DMS153 treated with DMSO at 0.1 percent for 48 hours (cell line): ENCODE results near the gene MIS18BP1.
"Not testable (repeated sequence)": the region's sequence is repeated elsewhere in the genome, so short reads cannot be mapped to it uniquely, and the experiment has no call there.

Experiments
- DNase-seq: peaks from one replicate; lab custom pipeline; 2025; ENCODE audit not compliant: unreplicated experiment; lab: John Stamatoyannopoulos, UW

MIS18BP1 gene

DNA sequence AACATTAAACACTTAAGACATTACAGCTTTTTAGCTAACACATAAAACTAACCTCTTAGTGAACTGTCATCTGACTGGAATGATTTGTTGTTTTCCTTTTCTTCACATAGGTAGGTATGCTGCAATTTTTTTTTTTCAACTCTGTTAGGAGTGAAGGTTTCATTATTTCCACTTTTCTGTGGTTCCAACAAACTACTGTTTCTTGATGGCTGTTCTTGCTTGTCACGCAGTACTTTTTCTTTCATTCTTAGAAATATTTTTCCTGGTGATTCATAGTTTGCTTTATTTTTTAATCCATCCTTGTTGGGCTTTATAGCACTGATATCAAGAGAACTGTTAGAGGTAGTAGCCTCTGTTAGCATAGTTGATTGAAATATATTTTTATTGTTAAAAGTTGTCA, 6.3 kb downstream of the MIS18BP1 start:
- DNase-seq = no peak

- no peak for DNase-seq
These were observed 6.9 kb downstream of the MIS18BP1 start for GRCh38 chr14:45246151-45246550.

DNA sequence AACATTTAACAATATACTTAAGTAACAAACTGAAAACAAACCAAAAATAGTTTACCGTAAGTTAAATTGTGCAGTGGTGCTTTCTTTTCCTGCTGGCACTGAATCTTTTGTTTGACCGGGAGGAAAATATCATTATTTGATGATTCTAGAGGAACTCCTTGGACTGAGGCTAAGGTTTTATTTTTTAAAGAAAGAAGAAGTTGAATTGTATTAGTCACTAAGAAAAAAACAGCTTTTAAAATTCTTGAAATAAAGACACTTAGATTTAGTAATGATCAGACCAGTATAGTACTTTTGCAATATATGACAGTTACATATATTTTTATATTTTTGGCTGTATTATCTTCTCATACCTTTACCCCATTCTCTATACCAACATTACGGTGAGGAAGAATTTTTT, 10.3 kb downstream of the MIS18BP1 start:
- no peak for DNase-seq

GRCh38 chr14:45238988-45239387, 14.0 kb downstream of the MIS18BP1 start:
- DNase-seq = no peak

- DNase-seq = no peak
These were observed 25.4 kb downstream of the MIS18BP1 start for GRCh38 chr14:45227566-45227965.

DNA sequence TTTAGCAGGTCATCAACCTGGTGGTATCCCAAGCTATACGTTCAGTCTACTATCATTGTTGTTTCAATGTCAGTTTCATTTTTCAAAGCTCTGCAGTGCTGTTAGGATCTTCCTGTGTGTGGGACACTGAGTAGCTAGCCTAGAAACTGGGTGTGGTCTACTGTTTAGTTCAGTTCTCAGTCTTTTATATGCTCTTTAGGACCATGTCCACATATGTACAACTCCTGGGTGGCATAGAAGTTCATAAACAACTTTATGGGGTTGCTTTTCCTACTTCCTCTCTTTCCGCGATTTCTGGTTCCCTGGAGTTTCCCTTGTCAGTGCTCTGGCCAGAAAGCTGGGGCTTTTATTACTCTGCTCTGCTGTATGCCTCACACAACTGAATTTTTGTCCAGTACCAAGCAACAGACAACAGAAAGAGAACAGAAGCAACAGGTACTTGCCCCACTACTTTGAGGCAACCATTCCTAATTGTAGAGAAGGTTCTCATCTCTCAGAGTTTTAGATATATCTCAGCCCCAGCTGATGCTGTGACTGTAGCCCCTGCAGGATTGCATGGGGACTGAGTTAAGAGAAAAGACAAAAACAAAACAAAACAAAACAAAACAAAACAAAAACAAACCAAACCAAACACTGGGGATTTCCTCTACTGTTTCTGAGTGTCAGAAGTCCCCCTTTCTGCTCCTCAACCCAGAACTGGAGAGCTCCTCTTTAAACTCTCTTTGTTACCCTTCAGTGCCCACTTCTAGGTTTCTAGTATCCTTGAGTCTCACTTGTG, 30.3 kb downstream of the MIS18BP1 start:
- no peak for DNase-seq

GRCh38 chr14:45214341-45214740, 38.7 kb downstream of the MIS18BP1 start:
- not testable (repeated sequence) for DNase-seq

DNA sequence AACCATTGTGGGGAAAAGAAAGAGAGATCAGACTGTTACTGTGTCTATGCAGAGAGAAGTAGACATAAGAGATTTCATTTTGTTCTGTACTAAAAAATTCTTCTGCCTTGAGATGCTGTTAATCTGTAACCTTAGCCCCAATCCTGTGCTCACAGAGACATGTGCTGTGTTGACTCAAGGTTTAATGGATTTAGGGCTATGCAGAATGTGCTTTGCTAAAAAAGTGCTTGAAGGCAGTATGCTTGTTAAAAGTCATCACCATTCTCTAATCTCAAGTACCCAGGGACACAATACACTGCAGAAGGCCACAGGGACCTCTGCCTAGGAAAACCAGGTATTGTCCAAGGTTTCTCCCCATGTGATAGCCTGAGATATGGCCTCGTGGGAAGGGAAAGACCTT, 39.3 kb downstream of the MIS18BP1 start:
- not testable (repeated sequence) for DNase-seq

DNA sequence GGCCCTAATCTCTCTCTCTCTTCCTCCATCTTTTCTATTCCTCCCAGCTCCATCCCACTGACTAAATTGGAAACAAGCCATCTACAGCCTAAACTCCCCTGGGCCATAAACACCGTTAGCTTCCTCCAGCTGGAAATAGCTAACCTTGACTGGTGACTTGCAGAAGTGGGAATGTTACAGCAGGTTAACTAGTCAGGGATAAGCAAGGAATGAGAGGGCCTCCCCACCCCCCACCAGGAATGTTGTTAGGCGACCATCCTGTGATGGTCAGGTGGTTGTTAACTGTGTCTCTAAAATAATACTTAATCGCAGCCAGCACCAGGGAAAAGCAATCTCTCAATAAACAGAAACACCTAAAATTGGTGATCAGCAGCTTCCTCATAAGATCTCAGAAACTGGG, 40.8 kb downstream of the MIS18BP1 start:
- no peak for DNase-seq

- no peak for DNase-seq
These were observed 41.7 kb downstream of the MIS18BP1 start for GRCh38 chr14:45211295-45211694.

DNA sequence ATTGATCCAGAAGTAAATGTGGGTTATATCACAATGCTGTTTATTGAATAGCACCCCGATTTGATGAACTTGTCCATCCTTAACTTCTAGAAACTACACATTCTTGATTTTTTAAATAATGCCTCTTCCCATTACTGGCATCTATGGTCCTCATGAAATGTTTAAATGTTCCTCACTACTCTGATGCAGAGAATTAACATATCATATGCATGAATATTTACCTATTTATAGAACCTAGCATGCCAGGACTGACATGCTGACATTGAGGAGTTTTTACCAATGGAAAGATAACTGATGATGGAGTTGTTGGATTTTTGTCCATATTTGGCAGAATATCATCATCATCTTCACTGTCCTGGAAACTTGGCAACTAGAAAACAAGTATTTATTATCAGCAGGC, 42.8 kb downstream of the MIS18BP1 start:
- no peak for DNase-seq

DNA sequence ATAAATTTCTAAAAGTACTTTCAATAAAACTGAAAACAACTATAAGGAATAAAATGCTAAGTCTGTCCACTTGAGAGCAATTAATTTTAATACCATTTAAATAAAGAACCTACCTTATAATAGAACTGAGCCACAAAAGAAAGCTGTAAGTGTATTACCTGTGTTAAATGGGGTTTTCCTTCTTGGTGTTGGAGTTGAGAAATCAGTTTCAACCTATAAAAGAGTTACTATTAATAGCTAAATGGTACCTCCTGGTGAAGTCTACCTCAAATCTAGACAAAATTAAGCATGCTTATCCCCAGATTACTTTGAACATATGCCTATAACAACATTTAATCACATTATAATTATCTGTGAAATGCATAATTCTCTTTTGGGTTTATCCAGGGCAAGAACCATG, 48.8 kb downstream of the MIS18BP1 start:
- DNase-seq = no peak

DNA sequence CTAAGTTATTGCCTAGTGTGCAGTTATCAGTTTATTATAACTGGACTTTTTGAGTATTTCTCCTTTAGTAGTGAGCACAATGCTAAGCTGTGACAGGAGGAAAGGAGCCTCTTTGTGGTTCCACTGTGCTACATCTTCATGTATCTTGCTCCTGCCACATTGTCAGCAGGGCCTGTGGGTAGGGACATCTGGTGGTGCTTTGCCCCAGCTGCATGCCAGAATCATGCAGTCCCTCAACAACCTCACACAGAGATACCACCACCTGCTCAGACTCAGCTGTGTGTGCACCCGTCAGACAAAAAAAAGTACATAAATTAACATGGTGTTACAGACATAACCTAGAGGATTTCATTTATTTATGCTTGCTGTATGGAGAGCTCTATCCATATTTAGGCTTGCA, 51.1 kb downstream of the MIS18BP1 start:
- DNase-seq = no peak

- no peak for DNase-seq
These were observed 53.8 kb downstream of the MIS18BP1 start for GRCh38 chr14:45199230-45199629.

- DNase-seq = no peak
These were observed 54.5 kb downstream of the MIS18BP1 start for GRCh38 chr14:45198551-45198950.

DNA sequence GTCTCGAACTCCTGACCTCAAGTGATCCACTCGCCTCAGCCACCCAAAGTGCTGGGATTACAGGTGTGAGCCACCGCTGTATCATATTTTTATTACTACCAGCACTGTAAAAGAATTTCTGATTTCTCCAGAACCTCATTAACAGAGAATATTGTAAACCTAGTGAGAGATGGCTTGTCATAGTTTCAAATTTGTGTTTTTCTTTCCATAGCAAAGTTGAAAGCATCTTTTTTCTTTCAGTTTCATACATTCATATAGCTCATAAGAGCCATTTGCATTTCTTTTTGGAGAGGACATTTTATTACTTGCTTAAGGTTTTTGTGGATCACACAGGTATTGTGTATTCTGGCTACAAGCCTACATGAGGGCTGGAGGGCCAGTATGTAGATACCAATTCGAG, 58.0 kb downstream of the MIS18BP1 start:
- no peak for DNase-seq

DNA sequence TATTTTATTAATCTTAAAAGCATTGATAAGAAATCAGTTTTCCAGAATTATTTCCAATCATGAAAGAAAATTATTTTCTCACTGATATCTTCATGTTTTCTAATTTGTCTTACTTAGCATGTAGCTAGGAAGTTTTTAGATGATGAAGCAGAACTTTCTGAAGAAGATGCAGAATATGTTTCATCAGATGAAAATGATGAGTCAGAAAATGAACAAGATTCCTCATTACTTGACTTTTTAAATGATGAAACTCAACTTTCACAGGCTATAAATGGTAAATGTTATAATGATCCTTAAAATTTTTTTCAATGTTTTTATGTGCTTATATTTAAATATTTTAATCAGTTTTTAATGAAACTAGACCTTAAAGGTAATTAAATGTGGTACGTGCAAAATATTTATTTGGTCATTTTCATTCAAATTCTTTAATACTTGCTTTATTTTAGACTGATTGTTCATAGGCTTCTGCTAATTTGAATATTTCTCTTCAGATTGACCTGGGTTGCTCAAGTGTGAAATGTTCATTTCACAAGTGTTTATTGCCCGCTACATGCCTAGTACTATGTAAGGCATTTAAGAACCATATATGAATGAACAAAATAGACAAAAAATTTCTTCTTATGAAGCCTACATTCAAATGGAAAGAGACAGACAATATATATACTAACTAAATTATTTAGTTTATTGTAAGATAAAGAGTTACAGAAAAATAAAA, 67.7 kb downstream of the MIS18BP1 start:
- DNase-seq = no peak

DNA sequence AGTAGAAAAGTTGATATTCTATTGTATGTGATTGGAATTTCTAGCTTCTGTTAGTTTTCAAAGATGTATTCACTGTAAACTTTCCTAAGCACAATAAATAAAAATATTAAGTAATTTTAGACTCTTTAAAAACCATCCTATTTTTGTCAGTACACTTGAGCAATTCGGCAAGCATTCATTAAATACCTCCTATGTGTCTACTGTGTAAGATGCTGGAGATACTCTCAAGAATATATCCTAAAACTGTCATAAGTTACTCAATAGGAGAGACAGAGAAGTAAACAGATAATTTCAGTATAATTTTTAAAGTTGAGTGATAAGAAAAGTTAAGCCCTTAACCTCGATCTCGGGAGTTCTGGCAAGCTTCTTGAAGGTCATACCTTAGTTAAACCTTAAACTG, 71.2 kb downstream of the MIS18BP1 start:
- no peak for DNase-seq

- no peak for DNase-seq
These were observed 71.7 kb downstream of the MIS18BP1 start for GRCh38 chr14:45181329-45181728.

DNA sequence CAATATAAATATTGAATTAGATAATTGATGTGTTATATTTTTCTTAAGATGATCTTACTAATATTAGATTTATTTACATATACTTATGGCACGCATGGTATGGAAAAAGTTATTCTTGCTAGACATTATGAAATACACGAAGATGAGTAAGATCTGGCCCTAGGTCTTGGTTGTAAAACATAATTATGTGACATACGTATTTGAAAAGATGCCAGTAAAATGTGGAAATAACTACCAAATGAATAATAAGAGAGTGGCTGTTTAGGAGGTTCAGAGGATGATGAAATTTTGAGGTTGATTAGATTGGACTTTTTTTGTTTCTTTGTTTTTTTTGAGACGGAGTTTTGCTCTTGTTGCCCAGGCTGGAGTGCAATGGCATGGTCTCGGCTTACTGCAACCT, 75.9 kb downstream of the MIS18BP1 start:
- DNase-seq = no peak

DNA sequence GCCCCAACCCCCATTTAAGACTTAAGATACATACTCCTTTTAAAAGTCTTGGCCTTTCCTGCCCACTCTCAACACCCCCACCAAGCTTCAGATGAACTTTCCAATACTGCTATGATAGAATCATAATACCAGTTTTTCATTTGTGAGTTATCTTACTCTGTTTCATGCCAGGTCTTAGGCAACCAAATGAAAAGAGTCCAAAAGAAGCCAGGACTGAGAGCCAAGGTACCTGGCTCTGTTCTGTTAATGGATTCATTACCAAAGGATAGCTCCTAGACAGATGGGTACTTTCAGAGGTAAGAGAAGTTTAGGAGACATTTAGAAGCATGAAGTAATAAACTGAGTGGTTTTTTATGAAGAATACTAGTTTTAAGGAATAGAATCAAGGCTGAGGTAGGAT, 83.1 kb downstream of the MIS18BP1 start:
- no peak for DNase-seq

DNA sequence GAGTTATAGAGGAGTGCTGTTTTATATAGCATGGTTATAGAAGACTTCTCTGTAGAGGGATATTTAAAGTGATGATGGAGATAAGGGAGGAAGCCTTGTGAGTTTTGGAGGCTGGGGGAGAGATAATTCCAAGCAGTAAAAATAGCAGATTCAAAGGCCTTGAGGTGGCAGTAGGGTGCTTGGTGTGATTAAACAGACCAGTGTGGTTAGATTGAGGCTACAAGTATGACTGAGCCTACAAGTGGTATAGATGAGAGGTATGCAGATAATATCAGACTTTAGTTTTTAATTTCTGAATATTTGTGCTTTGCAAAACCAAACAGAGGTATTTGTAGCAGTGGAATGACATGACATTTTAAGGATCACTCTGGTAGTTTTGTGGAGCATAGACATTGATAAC, 96.9 kb downstream of the MIS18BP1 start:
- DNase-seq = no peak
